Measurements from ENCODE around the gene TXNL4B. TPM values are rescaled to one million over a fixed set of nuclear protein-coding genes. Genes with fewer than 3 reads are reported as not detected.

Gene TXNL4B
- total RNA-seq, 4 donors from 2014 or later = 6.0 to 13.7 (median 10.0) TPM

- Histone ChIP-seq H3K9me3 (no peaks in the 10 kb centered on the region), H3K4me1 (no peaks in the 10 kb centered on the region), H3K36me3 (no peaks in the 10 kb centered on the region), H3K4me3 (no peak overlapping the region), H3K27ac (no peak overlapping the region), H3K27me3 (no peaks in the 10 kb centered on the region)
- TF ChIP-seq CTCF (IDR thresholded peaks at IDR 0.05 in 4 of 5, conservative IDR thresholded peaks at IDR 0.05 in 1 of 5) (no peak), POLR2A (IDR thresholded peaks at IDR 0.05) (no peak)
- intact Hi-C loops (cut with DNase I; ENCODE audit: low total_unique reads) (no loop called here), in situ Hi-C loops (cut with MboI; ENCODE audit: low sequenced_read_pairs in 4 of 4) (no loop called here)
- DNase-seq = no peak
- ATAC-seq = no peak
Measured at GRCh38 chr16:72129976-72130656, 36.7 kb upstream of the TXNL4B start.

- Histone ChIP-seq H3K9me3 (no peaks in the 10 kb centered on the region), H3K4me3 (no peak overlapping the region), H3K27me3 (no peaks in the 10 kb centered on the region), H3K36me3 (no peaks in the 10 kb centered on the region), H3K4me1 (no peaks in the 10 kb centered on the region), H3K27ac (no peak overlapping the region)
- ATAC-seq (no peak), DNase-seq (no peak)
- TF ChIP-seq POLR2A (IDR thresholded peaks at IDR 0.05) = no peak
- TF ChIP-seq CTCF (IDR thresholded peaks at IDR 0.05 in 4 of 5, conservative IDR thresholded peaks at IDR 0.05 in 1 of 5) = no peak
- intact Hi-C loops (cut with DNase I; ENCODE audit: low total_unique reads) (no loop called here), in situ Hi-C loops (cut with MboI; ENCODE audit: low sequenced_read_pairs in 4 of 4) (no loop called here)
Measured at GRCh38 chr16:72128701-72129100, 35.3 kb upstream of the TXNL4B start.

- H3K9me3 ChIP-seq = no peaks in the 10 kb centered on the region
- intact Hi-C loops (cut with DNase I; ENCODE audit: low total_unique reads) = no loop called here
- H3K36me3 ChIP-seq = no peaks in the 10 kb centered on the region
- DNase-seq (no peak), ATAC-seq (no peak)
- H3K4me1 ChIP-seq = no peaks in the 10 kb centered on the region
- no peaks in the 10 kb centered on the region for H3K27me3 ChIP-seq
- TF ChIP-seq CTCF (IDR thresholded peaks at IDR 0.05 in 4 of 5, conservative IDR thresholded peaks at IDR 0.05 in 1 of 5) = no peak
- no peak for TF ChIP-seq POLR2A (IDR thresholded peaks at IDR 0.05)
- no peak overlapping the region for H3K27ac ChIP-seq
- in situ Hi-C loops (cut with MboI; ENCODE audit: low sequenced_read_pairs in 4 of 4) = no loop called here
- no peak overlapping the region for H3K4me3 ChIP-seq
Measured at GRCh38 chr16:72126429-72126765, 33.0 kb upstream of the TXNL4B start.

- H3K27me3 ChIP-seq = no peaks in the 10 kb centered on the region
- no peaks in the 10 kb centered on the region for H3K4me1 ChIP-seq
- no peak for DNase-seq
- no peak for TF ChIP-seq CTCF (IDR thresholded peaks at IDR 0.05 in 4 of 5, conservative IDR thresholded peaks at IDR 0.05 in 1 of 5)
- TF ChIP-seq POLR2A (IDR thresholded peaks at IDR 0.05) = no peak
- no peaks in the 10 kb centered on the region for H3K9me3 ChIP-seq
- peak overlapping the region in 1 of 4 donors; percentile 36 for H3K27ac ChIP-seq
- no peak for ATAC-seq
- no peaks in the 10 kb centered on the region for H3K36me3 ChIP-seq
- no peak overlapping the region for H3K4me3 ChIP-seq
- in situ Hi-C loops (cut with MboI; ENCODE audit: low sequenced_read_pairs in 4 of 4) (no loop called here), intact Hi-C loops (cut with DNase I; ENCODE audit: low total_unique reads) (no loop called here)
Measured at GRCh38 chr16:72125635-72126428, 32.4 kb upstream of the TXNL4B start.
